IPS-11a (cell line): ENCODE data around the gene LCN12.

ENCODE experiments used
- H3K4me3 ChIP-seq: one replicate; pipeline ENCODE4 v1.5.1; 2013; ENCODE audit warnings: low read depth, low read length, control low read depth

The LCN12 gene

DNA sequence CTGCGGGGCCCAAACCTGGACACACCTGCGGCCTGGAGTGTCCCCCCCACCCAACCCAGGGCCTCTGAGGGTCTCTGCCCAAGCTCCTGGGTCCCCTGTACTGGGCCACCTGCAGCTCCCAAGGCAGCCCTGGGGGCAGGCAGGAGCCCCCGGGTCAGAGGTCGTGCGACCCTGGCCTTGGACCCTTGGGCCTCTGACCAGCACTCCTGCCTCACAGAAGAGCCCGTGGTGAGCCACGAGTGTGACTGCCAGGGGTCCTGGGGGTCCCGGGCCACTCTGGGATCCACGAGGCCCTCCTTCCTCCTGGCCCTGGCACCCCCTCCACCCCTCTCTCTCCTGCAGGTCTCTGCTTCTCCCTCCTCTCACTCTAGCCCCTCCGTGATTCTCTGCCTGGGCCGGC, 20.3 kb downstream of the LCN12 start:
- H3K4me3 ChIP-seq = no peak overlapping the region

GRCh38 chr9:136972743-136973142, 20.7 kb downstream of the LCN12 start:
- no peak overlapping the region for H3K4me3 ChIP-seq

DNA sequence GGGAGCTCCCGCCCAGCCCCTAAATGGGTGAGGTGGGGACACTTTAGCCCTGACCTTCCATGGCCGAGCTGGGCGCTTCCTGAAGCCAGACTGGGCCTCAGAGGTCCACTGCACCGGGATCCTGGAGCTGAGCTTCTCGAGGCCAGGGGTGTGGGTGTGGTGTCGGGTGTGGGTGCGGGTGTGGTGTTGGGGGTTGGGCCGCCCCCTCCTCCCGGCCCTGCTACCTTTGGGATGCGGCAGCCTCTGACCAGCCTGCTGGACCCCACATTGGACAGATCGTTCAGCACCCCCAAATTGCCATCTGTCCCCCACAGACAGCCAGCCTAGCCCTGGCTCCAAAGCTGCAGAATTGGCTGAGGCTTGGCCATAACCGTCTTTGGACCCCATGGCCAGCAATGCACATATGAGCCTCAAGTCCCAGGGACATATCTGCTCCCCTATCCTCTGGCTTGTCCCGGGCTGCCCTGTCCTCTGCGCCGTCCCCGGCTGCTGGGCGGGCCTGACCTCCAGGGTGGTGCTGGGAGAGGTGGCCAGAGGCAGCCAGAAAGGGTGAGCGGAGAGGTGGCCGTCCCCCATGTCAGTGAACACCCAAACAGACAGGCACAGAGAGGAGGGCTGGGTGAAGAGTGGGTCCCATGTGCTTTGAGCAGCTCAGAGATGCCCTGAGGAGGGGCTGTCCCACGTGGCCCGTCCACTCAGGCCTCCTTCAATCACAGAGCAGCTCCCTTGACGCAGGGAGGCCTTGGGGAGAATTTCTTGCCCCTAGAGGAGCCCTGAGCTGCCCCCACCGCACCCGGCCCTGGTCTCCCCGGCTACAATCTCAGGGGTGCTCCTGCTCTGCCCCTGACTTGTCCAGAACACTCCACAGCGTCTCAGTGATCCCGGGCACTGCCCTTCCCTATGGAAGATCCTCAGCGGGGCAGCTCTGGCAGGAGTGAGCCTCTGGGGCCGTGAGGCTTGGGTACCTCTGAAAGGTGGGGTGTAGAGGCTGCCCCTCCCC, 21.8 kb downstream of the LCN12 start:
- H3K4me3 ChIP-seq = no peak overlapping the region

DNA sequence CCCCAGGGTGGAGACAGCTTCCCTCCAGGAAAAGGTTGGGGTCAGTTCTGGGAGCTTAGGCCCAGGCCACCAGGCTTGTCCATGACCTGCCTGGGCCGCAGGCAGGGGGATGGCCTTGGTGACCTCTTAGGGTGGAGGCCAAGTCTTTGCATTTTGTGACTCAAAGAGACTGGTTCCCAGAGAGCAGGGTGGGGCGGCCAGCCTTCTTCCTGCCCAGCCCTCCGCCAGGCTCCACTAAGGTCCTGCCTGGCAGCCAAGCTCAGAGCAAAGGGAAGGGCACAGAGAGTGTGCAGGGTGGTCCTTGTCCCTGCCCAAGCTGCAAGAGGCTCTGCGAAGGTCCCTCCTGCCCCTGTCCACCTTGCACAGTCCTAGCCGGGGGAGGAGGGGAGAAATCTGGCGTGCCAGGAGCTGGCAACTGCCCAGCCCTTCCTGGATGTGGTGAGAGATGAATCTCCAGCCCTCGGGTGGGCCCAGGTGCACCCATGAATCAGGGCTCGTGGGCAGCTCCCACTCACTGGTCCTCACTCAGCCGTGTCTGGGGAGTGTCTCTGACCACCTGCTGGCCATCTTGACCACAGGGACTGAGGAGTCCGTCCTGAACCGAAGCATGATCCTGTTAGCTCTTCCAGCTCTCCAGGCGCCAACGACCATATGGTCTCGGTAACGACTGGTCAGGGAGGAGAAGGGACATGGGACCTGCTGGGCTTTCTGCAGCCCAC, 22.9 kb downstream of the LCN12 start:
- no peak overlapping the region for H3K4me3 ChIP-seq

GRCh38 chr9:136975644-136976043, 23.6 kb downstream of the LCN12 start:
- H3K4me3 ChIP-seq = no peak overlapping the region

DNA sequence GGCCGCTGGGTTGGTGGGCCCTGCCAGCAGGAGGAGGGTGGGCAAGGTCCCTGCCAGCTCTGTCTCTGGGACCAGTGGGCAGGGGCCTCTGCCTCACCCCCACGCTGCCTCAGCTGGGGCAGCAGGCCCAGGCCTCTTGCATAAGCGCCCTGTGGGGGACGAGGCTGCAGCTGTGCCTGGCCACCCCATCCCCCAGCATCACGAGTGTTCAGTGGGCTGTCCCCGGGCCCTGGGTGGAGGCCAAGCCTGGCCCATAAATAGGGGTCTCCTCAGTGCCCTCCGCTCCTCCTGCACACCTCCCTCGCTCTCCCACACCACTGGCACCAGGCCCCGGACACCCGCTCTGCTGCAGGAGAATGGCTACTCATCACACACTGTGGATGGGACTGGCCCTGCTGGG, 25.1 kb downstream of the LCN12 start, which contains the start of gene PTGDS:
Gene PTGDS (plus strand): TSS at position 282 of the 400 bp plus-strand sequence. CDS start 75 bp downstream, at position 357.
- peak within 1 kb of the TSS; percentile 21 for H3K4me3 ChIP-seq

DNA sequence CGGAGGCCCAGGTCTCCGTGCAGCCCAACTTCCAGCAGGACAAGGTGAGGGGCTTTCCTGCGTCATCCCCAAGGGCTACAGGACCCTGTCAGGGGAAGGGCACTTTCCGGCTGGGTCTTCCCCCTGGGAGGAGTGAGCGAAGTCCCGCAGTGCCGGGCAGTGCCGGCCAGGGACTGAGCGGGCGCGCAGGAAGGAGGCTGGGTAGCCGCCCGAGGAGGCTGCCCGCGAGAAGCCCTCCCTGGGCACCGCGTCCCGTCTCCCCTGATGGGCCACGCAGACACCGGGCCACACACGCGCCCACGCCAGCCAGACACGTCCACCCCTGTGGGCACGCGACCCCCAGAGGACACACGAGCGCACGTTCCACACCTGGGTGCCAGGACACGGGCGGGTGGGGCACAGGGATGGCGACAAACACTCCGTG, 25.6 kb downstream of the LCN12 start:
- H3K4me3 ChIP-seq = peak overlapping the region; percentile 21

DNA sequence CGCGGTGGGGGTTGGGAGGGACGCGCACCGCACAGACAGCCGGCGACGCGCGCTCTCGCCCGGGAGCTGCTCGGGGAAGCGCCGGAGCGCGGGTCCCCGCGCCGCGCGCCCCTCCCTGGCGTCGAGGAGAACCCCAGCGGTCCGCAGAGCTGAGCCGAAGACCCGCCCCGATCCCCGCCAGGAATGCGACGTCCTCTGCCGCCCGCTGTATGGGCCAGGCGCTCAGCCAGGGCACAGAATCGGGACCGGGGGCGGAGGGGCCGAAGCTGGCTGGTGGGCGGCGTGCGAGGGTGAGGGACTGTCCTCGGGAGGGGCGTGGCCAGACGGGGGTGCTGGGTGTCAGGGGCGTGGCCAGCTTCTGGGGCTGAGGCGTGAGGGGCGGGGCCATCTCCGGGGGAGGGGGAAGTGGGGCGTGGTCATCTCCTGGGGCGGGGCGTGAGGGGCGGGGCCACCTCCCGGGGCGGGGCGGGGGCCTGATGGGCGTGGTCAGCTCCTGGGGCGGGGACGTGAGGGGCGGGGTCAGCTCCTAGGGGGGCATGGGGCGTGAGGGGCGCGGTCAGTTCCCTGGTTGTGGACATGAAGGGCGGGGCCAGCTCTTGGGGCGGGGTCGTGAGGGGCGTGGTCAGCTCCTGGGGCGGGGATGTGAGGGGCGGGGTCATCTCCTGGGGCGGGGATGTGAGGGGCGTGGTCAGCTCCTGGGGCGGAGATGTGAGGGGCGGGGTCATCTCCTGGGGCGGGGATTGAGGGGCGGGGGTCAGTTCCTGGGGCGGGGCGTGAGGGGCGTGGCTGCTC, 26.2 kb downstream of the LCN12 start:
- peak overlapping the region; percentile 21 for H3K4me3 ChIP-seq

DNA sequence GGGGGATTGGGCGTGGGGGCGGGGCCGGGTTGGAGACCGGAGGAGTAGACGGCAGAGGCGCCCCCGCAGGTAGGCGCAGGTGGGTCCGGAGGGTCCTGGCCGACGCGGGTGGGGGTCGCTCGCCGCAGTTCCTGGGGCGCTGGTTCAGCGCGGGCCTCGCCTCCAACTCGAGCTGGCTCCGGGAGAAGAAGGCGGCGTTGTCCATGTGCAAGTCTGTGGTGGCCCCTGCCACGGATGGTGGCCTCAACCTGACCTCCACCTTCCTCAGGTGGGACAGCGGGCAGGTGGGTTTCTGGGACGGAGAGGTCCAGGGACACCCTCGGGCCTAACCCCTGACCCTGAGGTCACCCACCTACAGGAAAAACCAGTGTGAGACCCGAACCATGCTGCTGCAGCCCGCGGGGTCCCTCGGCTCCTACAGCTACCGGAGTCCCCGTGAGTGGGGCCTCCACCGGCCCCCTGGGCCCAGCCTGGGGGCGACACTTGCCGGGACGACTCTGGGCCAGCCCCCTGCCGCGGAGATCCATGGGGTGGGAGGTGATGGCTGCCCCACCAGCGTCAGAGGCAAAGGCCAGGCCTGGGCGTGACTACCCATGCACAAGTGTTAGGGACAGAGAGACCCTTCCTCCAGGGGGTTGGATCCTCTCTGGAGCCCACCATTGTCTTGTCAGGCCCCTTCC, 26.9 kb downstream of the LCN12 start:
- H3K4me3 ChIP-seq = no peak overlapping the region

DNA sequence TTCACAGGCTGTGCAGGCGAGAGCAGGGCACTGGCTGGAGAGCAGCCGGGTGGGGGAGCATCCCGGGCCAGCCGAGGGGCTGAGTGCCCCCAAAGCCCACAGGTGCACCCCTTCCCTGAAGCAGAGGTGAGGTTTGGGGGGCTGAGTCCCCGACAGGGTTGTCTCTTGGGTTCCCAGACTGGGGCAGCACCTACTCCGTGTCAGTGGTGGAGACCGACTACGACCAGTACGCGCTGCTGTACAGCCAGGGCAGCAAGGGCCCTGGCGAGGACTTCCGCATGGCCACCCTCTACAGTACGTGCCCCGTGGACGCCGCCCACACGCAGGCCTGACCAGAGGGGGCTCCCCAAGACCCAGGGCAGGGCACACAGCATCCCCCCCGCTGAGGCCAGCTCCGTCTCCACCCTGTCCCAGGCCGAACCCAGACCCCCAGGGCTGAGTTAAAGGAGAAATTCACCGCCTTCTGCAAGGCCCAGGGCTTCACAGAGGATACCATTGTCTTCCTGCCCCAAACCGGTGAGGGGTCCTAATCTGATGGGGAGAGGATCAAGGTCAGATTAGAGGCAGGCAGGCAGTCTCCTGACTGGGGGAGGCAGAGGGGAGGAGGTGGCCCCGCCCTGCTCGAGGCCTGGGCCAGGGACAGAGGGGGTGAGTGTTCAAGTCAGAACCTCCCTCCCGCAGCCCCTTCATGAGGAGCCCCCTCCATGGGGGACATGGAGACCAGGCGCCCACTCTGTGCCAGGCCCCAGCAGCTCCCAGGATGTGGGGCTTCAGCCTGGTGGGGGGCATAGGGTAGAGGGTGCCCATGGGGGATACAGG, 27.9 kb downstream of the LCN12 start:
- no peak overlapping the region for H3K4me3 ChIP-seq

GRCh38 chr9:136980669-136981478, 28.8 kb downstream of the LCN12 start:
- H3K4me3 ChIP-seq = no peak overlapping the region

DNA sequence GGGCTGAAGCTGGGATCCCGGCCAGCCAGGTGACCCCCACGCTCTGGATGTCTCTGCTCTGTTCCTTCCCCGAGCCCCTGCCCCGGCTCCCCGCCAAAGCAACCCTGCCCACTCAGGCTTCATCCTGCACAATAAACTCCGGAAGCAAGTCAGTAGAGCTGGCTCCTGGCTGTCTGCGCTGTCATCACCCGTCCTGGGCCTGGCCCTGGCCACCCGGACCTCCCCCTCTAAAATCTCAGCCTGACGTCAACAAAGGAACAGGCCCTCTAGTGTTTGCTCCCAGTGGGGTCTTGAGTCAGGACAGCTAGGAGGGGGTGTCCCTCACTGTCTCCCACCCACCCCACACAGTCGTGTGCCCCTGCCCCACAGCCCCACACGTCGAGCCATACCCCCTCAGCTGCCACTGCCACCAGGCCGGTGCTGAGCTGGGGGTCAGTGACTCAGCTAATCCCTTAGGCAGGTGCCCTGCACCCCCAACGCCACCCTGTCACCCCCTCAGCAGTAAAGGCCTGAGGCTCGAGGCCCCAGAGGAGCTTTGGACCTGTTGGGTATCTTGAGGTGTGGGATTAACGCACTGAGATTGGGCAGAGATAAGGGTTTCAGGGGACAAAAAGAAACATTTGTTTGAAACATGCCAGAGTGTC, 29.6 kb downstream of the LCN12 start:
- no peak overlapping the region for H3K4me3 ChIP-seq

GRCh38 chr9:136982232-136983051, 30.4 kb downstream of the LCN12 start, which contains the start of gene LCNL1:
Gene LCNL1 (plus strand): TSS chr9:136982993. CDS start chr9:136983587, 594 bp downstream.
- no peak within 1 kb of the TSS for H3K4me3 ChIP-seq

- H3K4me3 ChIP-seq = no peak overlapping the region
Observed at GRCh38 chr9:136983167-136983566, 31.1 kb downstream of the LCN12 start.

GRCh38 chr9:136983656-136984314, 31.7 kb downstream of the LCN12 start:
- no peak overlapping the region for H3K4me3 ChIP-seq

DNA sequence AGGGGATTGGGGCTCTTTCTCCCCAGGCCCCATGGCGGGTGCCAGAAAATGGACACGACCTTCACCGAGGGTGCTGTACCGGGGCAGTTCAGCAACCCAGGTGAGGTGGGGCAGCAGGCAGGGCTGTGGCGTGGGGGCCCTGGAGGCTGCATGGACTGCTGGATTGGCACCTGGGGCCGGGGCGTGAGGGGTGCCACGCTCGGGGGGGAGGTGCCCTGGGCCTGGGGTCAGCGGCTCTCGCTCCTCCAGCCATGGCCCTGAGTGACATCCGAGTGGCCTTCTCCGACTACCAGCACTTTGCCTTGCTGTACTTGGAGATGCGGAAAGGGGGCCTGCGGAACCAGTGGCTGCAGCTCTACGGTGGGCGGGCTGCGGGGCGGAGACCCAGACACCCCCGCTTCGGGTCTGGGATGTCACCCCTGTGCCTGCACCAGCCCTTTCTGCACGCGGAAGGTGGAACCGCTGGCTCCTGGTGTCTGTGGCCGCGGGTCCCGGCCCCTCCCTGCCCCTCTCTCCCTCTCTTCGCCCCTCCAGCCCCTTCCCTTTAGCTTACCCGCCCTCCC, 32.5 kb downstream of the LCN12 start:
- no peak overlapping the region for H3K4me3 ChIP-seq
